ENCODE measurements around the gene ARHGEF16.

The ARHGEF16 gene

GRCh38 chr1:3469104-3469848 is 14.8 kb downstream of the ARHGEF16 start:
- ATAC-seq: no peak

- ATAC-seq: no peak
These were observed 15.6 kb downstream of the ARHGEF16 start for GRCh38 chr1:3469849-3470649.

- no peak for ATAC-seq
These were observed 16.3 kb downstream of the ARHGEF16 start for GRCh38 chr1:3470650-3471355.

GRCh38 chr1:3471356-3472087 is 17.1 kb downstream of the ARHGEF16 start:
- no peak for ATAC-seq

GRCh38 chr1:3472088-3472850 is 17.8 kb downstream of the ARHGEF16 start:
- ATAC-seq: no peak

- no peak for ATAC-seq
These were observed 18.4 kb downstream of the ARHGEF16 start for GRCh38 chr1:3472906-3473305.

GRCh38 chr1:3473381-3473844 is 18.9 kb downstream of the ARHGEF16 start:
- no peak for ATAC-seq

- no peak for ATAC-seq
These were observed 19.6 kb downstream of the ARHGEF16 start for GRCh38 chr1:3474016-3474415.

- no peak for ATAC-seq
These were observed 20.0 kb downstream of the ARHGEF16 start for GRCh38 chr1:3474421-3474820.

GRCh38 chr1:3475839-3476573 is 21.5 kb downstream of the ARHGEF16 start:
- ATAC-seq: no peak

- ATAC-seq: no peak
These were observed 22.2 kb downstream of the ARHGEF16 start for GRCh38 chr1:3476666-3477065.

GRCh38 chr1:3477241-3477995 is 23.0 kb downstream of the ARHGEF16 start:
- ATAC-seq: no peak

- no peak for ATAC-seq
These were observed 23.7 kb downstream of the ARHGEF16 start for GRCh38 chr1:3478187-3478586.

- no peak for ATAC-seq
These were observed 25.3 kb downstream of the ARHGEF16 start for GRCh38 chr1:3479511-3480368.

- ATAC-seq: no peak
These were observed 25.9 kb downstream of the ARHGEF16 start for GRCh38 chr1:3480369-3480719.

GRCh38 chr1:3481046-3481445 is 26.6 kb downstream of the ARHGEF16 start:
- ATAC-seq: no peak

- no peak for ATAC-seq
These were observed 27.4 kb downstream of the ARHGEF16 start for GRCh38 chr1:3481836-3482375.

GRCh38 chr1:3482378-3482849 is 27.9 kb downstream of the ARHGEF16 start:
- peak in 1 of 2 donors; percentile 24 for ATAC-seq

- no peak for ATAC-seq
These were observed 28.9 kb downstream of the ARHGEF16 start for GRCh38 chr1:3483380-3483779.

All from activated CD4-positive, CD25-positive, alpha-beta regulatory T cell treated with anti-CD3 and anti-CD28 coated beads, Interleukin-2, amount 50 U/mL, for 24 hours (primary cell).